ENCODE data around the gene MAPK10. TPM values are rescaled to one million over a fixed set of nuclear protein-coding genes. Genes with fewer than 3 reads are reported as not detected.

The MAPK10 gene
- total and polyA plus RNA-seq, 9 of the 15 experiments (the other 6 are each of a cell fraction or from before 2014, with no cell fraction given), result 0.10 to 0.53 (median 0.18) TPM; not detected in 4

DNA sequence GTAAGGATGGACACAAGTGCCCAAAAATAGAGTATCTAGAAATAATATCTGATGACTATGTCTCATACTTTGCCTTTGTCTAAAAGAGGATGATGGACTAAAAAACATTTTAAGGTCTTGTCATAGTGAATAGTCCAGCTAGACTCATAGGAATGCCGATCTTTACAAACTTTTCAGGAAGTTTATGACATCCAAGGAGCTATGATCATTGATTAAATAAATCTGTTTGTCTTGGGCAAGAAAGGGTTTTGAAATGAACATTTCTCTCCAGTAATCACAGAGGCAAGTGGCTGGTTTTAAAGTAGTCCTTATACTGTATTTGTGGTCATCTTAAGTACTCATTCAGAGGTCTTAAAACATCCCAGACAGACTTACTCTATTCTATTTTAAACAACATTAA is 109.8 kb downstream of the MAPK10 start:
- Histone ChIP-seq H3K79me2 (ENCODE audit: control insufficient read depth, insufficient read depth, low read length) (no peaks in the 10 kb centered on the region), H3K9me1 (ENCODE audit: control insufficient read depth, insufficient read depth, low read length) (no peaks in the 10 kb centered on the region), H3K4me2 (ENCODE audit: insufficient read depth, low read length) (no peak overlapping the region), H3K9ac (ENCODE audit: insufficient read depth in 1 of 2, low read depth in 2 of 2, low read length in 2 of 2) (no peak overlapping the region), H3K27ac (ENCODE audit: extremely low read depth, low read depth, low read length) (no peak overlapping the region), H3K4me1 (replicated peaks in 1 of 2; ENCODE audit: control insufficient read depth in 2 of 2, insufficient read depth in 2 of 2, low read length in 2 of 2) (no peaks in the 10 kb centered on the region), H3K4me3 (no peak overlapping the region), H4K20me1 (replicated peaks; ENCODE audit: control insufficient read depth, insufficient read depth, low read length) (no peaks in the 10 kb centered on the region), H3K27me3 (ENCODE audit: control insufficient read depth in 2 of 2, insufficient read depth in 2 of 2, low read length in 2 of 2) (no peaks in the 10 kb centered on the region), H3K36me3 (ENCODE audit: control insufficient read depth, insufficient read depth, low read length) (no peaks in the 10 kb centered on the region), H2AFZ (ENCODE audit: low read depth, low read length) (no peak overlapping the region), H3K9me3 (replicated peaks; ENCODE audit: control insufficient read depth, insufficient read depth, low read depth, low read length) (no peaks in the 10 kb centered on the region)
- POLR2A ChIA-PET, result no interaction called here
- CTCF ChIA-PET (ENCODE audit: low intra/inter-chr PET ratio), result no interaction called here
- FAIRE-seq (no peak), DNase-seq (ENCODE audit: extremely low read depth in 1 of 4, low spot score in 3 of 4) (no peak), ATAC-seq (no peak)
- no TSS peak for BruUV-seq (replicated peaks)
- intact Hi-C loops (cut with micrococcal nuclease), result no loop called here
- WGBS (ENCODE audit: insufficient coverage, low coverage, missing lambda C conversion rate), result 0% methylated on average over 1 of the region's 1 CpG
- no peak for TF ChIP-seq PHF8 (IDR thresholded peaks at IDR 0.05; ENCODE audit: borderline replicate concordance, low read length)
- TF ChIP-seq, protein P1, sequence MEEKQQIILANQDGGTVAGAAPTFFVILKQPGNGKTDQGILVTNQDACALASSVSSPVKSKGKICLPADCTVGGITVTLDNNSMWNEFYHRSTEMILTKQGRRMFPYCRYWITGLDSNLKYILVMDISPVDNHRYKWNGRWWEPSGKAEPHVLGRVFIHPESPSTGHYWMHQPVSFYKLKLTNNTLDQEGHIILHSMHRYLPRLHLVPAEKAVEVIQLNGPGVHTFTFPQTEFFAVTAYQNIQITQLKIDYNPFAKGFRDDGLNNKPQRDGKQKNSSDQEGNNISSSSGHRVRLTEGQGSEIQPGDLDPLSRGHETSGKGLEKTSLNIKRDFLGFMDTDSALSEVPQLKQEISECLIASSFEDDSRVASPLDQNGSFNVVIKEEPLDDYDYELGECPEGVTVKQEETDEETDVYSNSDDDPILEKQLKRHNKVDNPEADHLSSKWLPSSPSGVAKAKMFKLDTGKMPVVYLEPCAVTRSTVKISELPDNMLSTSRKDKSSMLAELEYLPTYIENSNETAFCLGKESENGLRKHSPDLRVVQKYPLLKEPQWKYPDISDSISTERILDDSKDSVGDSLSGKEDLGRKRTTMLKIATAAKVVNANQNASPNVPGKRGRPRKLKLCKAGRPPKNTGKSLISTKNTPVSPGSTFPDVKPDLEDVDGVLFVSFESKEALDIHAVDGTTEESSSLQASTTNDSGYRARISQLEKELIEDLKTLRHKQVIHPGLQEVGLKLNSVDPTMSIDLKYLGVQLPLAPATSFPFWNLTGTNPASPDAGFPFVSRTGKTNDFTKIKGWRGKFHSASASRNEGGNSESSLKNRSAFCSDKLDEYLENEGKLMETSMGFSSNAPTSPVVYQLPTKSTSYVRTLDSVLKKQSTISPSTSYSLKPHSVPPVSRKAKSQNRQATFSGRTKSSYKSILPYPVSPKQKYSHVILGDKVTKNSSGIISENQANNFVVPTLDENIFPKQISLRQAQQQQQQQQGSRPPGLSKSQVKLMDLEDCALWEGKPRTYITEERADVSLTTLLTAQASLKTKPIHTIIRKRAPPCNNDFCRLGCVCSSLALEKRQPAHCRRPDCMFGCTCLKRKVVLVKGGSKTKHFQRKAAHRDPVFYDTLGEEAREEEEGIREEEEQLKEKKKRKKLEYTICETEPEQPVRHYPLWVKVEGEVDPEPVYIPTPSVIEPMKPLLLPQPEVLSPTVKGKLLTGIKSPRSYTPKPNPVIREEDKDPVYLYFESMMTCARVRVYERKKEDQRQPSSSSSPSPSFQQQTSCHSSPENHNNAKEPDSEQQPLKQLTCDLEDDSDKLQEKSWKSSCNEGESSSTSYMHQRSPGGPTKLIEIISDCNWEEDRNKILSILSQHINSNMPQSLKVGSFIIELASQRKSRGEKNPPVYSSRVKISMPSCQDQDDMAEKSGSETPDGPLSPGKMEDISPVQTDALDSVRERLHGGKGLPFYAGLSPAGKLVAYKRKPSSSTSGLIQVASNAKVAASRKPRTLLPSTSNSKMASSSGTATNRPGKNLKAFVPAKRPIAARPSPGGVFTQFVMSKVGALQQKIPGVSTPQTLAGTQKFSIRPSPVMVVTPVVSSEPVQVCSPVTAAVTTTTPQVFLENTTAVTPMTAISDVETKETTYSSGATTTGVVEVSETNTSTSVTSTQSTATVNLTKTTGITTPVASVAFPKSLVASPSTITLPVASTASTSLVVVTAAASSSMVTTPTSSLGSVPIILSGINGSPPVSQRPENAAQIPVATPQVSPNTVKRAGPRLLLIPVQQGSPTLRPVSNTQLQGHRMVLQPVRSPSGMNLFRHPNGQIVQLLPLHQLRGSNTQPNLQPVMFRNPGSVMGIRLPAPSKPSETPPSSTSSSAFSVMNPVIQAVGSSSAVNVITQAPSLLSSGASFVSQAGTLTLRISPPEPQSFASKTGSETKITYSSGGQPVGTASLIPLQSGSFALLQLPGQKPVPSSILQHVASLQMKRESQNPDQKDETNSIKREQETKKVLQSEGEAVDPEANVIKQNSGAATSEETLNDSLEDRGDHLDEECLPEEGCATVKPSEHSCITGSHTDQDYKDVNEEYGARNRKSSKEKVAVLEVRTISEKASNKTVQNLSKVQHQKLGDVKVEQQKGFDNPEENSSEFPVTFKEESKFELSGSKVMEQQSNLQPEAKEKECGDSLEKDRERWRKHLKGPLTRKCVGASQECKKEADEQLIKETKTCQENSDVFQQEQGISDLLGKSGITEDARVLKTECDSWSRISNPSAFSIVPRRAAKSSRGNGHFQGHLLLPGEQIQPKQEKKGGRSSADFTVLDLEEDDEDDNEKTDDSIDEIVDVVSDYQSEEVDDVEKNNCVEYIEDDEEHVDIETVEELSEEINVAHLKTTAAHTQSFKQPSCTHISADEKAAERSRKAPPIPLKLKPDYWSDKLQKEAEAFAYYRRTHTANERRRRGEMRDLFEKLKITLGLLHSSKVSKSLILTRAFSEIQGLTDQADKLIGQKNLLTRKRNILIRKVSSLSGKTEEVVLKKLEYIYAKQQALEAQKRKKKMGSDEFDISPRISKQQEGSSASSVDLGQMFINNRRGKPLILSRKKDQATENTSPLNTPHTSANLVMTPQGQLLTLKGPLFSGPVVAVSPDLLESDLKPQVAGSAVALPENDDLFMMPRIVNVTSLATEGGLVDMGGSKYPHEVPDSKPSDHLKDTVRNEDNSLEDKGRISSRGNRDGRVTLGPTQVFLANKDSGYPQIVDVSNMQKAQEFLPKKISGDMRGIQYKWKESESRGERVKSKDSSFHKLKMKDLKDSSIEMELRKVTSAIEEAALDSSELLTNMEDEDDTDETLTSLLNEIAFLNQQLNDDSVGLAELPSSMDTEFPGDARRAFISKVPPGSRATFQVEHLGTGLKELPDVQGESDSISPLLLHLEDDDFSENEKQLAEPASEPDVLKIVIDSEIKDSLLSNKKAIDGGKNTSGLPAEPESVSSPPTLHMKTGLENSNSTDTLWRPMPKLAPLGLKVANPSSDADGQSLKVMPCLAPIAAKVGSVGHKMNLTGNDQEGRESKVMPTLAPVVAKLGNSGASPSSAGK (IDR thresholded peaks at IDR 0.05), result no peak
- no peak for TF ChIP-seq ZNF134 (CRISPR knock-in tag; conservative IDR thresholded peaks at IDR 0.05)
- no peak for TF ChIP-seq ZNF217 (CRISPR knock-in tag; IDR thresholded peaks at IDR 0.05)
- TF ChIP-seq GATA2 (CRISPR knock-in tag; IDR thresholded peaks at IDR 0.05), result no peak
- in situ Hi-C loops (cut with MboI), result no loop called here
